ENCODE results near the gene FMNL2.

- no peak for TF ChIP-seq POLR2AphosphoS5 (IDR thresholded peaks at IDR 0.05; ENCODE audit: borderline replicate concordance, low read depth, low read length)
- no peak for TF ChIP-seq EZH2 (IDR thresholded peaks at IDR 0.05)
Observed at GRCh38 chr2:152648336-152648735, 313.4 kb downstream of the FMNL2 start.
